Neural cell (in vitro differentiated cells): Measurements from ENCODE around the gene HACD2. TPM values are rescaled to one million over a fixed set of nuclear protein-coding genes. Genes with fewer than 3 reads are reported as not detected.
A peak's percentile ranks its signal among the peaks of the same experiment; 100 is the strongest.

Source experiments
- H2AFZ ChIP-seq: fragments of 200-600, 300-800 bp; sonication (generic), shearing (Covaris generic); 2 replicates; pipeline ENCODE4 v1.6.0; 2014; ENCODE audit warnings: low read depth, mild to moderate bottlenecking, antibody characterized with exemption, low read length, moderate library complexity
- H3F3A ChIP-seq: fragments of 200-600 bp; shearing (Covaris generic); 2 replicates; pipeline ENCODE4 v1.6.1; 2016; ENCODE audit warnings: mild to moderate bottlenecking, moderate library complexity, mixed read lengths, antibody characterized with exemption, low read length; ENCODE audit not compliant: insufficient read depth, poor library complexity, severe bottlenecking
- H3K27ac ChIP-seq: fragments of 200-600, 300-800 bp; sonication (generic), shearing (Covaris generic); 2 replicates; pipeline ENCODE4 v1.5.1; 2014; ENCODE audit warnings: mild to moderate bottlenecking, low read length, moderate library complexity
- H3K27me3 ChIP-seq: fragments of 300-800, 200-600 bp; sonication (generic), shearing (Covaris generic); 2 replicates; pipeline ENCODE4 v1.6.0; 2014; ENCODE audit warnings: mild to moderate bottlenecking, low read depth, low read length, moderate library complexity; ENCODE audit not compliant: insufficient read depth
- H3K36me3 ChIP-seq: fragments of 300-800, 200-600 bp; sonication (generic), shearing (Covaris generic); 2 replicates; pipeline ENCODE4 v1.5.1; 2014; ENCODE audit warnings: mild to moderate bottlenecking, antibody characterized with exemption, low read length, moderate library complexity; ENCODE audit not compliant: insufficient read depth
- H3K4me2 ChIP-seq: fragments of 300-800, 200-600 bp; sonication (generic), shearing (Covaris generic); 2 replicates; pipeline ENCODE4 v1.6.0; 2014; ENCODE audit warnings: mild to moderate bottlenecking, low read length
- H3K4me3 ChIP-seq: fragments of 300-800, 200-600 bp; sonication (generic), shearing (Covaris generic); 2 replicates; pipeline ENCODE4 v1.5.1; 2014; ENCODE audit warnings: mild to moderate bottlenecking, low read length, moderate library complexity
- H3K79me2 ChIP-seq: fragments of 200-600 bp; shearing (Covaris generic); replicated peaks from 2 replicates; pipeline ENCODE4 v1.6.0; 2014; ENCODE audit warnings: mild to moderate bottlenecking, low read length, moderate library complexity; ENCODE audit not compliant: insufficient read depth
- H3K9ac ChIP-seq: fragments of 300-800, 200-600 bp; sonication (generic), shearing (Covaris generic); 2 replicates; pipeline ENCODE4 v1.6.1; 2016; ENCODE audit warnings: mild to moderate bottlenecking, low read length, mixed read lengths
- H3K9me2 ChIP-seq: fragments of 200-600 bp; shearing (Covaris generic); 2 replicates; pipeline ENCODE4 v1.6.1; 2016; ENCODE audit warnings: mild to moderate bottlenecking, low read length, mixed read lengths; ENCODE audit not compliant: insufficient read depth
- H3K9me3 ChIP-seq: fragments of 200-600, 300-800 bp; sonication (generic), shearing (Covaris generic); 2 replicates; pipeline ENCODE4 v1.6.1; 2016; ENCODE audit warnings: mild to moderate bottlenecking, mixed run types, low read length, moderate library complexity, mixed read lengths
- H4K20me1 ChIP-seq: fragments of 200-600 bp; shearing (Covaris generic); 2 replicates; pipeline ENCODE4 v1.6.1; 2016; ENCODE audit warnings: mild to moderate bottlenecking, mixed run types; ENCODE audit not compliant: insufficient read depth
- EP300 ChIP-seq: fragments of 450-650 bp; conservative IDR thresholded peaks from 2 replicates; pipeline ENCODE4 v1.6.1; 2014; ENCODE audit warnings: antibody characterized with exemption, mild to moderate bottlenecking, moderate library complexity; ENCODE audit not compliant: poor library complexity, severe bottlenecking
- EZH2 ChIP-seq: fragments of 200-600, 300-800 bp; shearing (Covaris generic), sonication (generic); IDR thresholded peaks from 2 replicates; pipeline ENCODE4 v1.6.1; 2014; ENCODE audit warnings: antibody characterized with exemption, low read length, borderline replicate concordance, mild to moderate bottlenecking; ENCODE audit not compliant: insufficient read depth, poor library complexity, severe bottlenecking
- MXI1 ChIP-seq: fragments of 450-650 bp; conservative IDR thresholded peaks from 2 replicates; pipeline ENCODE4 v1.6.1; 2014; ENCODE audit warnings: antibody characterized with exemption, mild to moderate bottlenecking; ENCODE audit not compliant: poor library complexity, severe bottlenecking
- POLR2AphosphoS5 ChIP-seq: IDR thresholded peaks from 2 replicates; pipeline ENCODE4 v1.6.1; 2012
- RAD21 ChIP-seq: fragments of 450-650 bp; conservative IDR thresholded peaks from 2 replicates; pipeline ENCODE4 v1.6.1; 2014; ENCODE audit warnings: antibody characterized with exemption, mild to moderate bottlenecking, moderate library complexity
- REST ChIP-seq: IDR thresholded peaks from 2 replicates; pipeline ENCODE4 v1.6.1; 2012; ENCODE audit warnings: borderline replicate concordance
- SMC3 ChIP-seq: fragments of 450-650 bp; conservative IDR thresholded peaks from 2 replicates; pipeline ENCODE4 v1.6.1; 2014; ENCODE audit warnings: antibody characterized with exemption, mild to moderate bottlenecking, moderate library complexity; ENCODE audit not compliant: poor library complexity
- TAF1 ChIP-seq: IDR thresholded peaks from 2 replicates; pipeline ENCODE4 v1.6.1; 2012; ENCODE audit warnings: low read depth
- polyA plus RNA-seq: library from polyadenylated mRNA; depleted of rRNA; stranded (reverse); fragments of >200 nt; gene quantifications from 2 replicates; pipeline ENCODE4 v1.2.3, GENCODE V29; 2014
- TF ChIP-seq, protein P1 (sequence below): fragments of 450-650 bp; IDR thresholded peaks from 2 replicates; pipeline ENCODE4 v1.5.1; 2014; ENCODE audit warnings: antibody characterized with exemption, mild to moderate bottlenecking, moderate library complexity; ENCODE audit not compliant: poor library complexity, severe bottlenecking

HACD2 gene
- polyA plus RNA-seq, 1 donor from 2014 or later = 28.0 TPM

DNA sequence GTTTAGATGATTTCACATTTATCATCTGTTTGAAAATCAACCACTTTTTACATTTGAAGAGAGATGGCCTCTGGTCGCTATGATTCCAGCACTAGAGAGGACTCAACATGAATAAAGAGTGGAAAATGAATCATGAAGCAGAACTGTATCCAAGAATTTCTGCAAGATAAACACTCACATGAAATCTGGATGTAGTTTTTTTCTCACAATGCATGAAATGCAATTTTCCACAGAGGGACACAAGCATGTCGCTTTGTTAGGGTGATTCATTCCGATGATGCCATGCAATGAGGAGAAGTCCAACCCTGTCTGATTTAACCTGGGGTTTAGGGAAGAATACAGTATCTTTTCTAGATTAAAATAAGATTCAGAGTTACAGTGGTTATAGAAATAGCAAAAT, 85.5 kb downstream of the HACD2 start:
- TF ChIP-seq RAD21 = no peak
- no peak for TF ChIP-seq SMC3
- Histone ChIP-seq H2AFZ (no peak overlapping the region), H3K27ac (no peak overlapping the region), H3K36me3 (no peaks in the 10 kb centered on the region), H3K9me2 (no peaks in the 10 kb centered on the region), H4K20me1 (no peaks in the 10 kb centered on the region), H3K4me3 (no peak overlapping the region), H3K27me3 (no peaks in the 10 kb centered on the region), H3K4me2 (no peak overlapping the region), H3K9ac (no peak overlapping the region), H3K79me2 (no peaks in the 10 kb centered on the region), H3F3A (no peaks in the 10 kb centered on the region), H3K9me3 (no peaks in the 10 kb centered on the region)

DNA sequence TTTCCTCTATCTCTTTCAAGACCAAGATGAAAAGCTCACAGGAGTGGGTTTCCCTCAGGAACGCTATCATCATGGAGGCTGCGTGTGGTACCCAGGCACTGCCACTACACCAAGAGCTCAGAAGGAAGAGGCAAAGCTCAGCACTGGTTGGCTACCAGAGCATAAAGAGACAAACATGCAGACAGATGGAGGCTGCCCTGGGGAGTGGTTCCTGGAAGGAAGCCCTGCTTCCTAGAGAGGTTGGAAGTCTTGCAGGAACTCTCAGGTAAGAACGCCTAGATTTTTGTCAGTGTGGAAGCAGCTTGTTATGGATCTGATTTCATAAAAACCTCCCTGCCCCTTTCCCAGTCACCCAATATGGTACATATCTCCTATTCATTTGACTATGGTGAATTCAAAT, 86.1 kb downstream of the HACD2 start:
- Histone ChIP-seq H3K36me3 (no peaks in the 10 kb centered on the region), H4K20me1 (no peaks in the 10 kb centered on the region), H3K9ac (no peak overlapping the region), H3K9me3 (no peaks in the 10 kb centered on the region), H3F3A (no peaks in the 10 kb centered on the region), H3K4me3 (no peak overlapping the region), H3K79me2 (no peaks in the 10 kb centered on the region), H2AFZ (no peak overlapping the region), H3K27me3 (no peaks in the 10 kb centered on the region), H3K27ac (no peak overlapping the region), H3K9me2 (no peaks in the 10 kb centered on the region), H3K4me2 (no peak overlapping the region)
- TF ChIP-seq EP300 = no peak
- no peak for TF ChIP-seq SMC3
- TF ChIP-seq TAF1 = no peak
- TF ChIP-seq RAD21 = no peak
- TF ChIP-seq, protein P1, sequence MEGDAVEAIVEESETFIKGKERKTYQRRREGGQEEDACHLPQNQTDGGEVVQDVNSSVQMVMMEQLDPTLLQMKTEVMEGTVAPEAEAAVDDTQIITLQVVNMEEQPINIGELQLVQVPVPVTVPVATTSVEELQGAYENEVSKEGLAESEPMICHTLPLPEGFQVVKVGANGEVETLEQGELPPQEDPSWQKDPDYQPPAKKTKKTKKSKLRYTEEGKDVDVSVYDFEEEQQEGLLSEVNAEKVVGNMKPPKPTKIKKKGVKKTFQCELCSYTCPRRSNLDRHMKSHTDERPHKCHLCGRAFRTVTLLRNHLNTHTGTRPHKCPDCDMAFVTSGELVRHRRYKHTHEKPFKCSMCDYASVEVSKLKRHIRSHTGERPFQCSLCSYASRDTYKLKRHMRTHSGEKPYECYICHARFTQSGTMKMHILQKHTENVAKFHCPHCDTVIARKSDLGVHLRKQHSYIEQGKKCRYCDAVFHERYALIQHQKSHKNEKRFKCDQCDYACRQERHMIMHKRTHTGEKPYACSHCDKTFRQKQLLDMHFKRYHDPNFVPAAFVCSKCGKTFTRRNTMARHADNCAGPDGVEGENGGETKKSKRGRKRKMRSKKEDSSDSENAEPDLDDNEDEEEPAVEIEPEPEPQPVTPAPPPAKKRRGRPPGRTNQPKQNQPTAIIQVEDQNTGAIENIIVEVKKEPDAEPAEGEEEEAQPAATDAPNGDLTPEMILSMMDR = no peak
- no peak for TF ChIP-seq MXI1
- no peak for TF ChIP-seq EZH2
- no peak for TF ChIP-seq POLR2AphosphoS5
- no peak for TF ChIP-seq REST

- Histone ChIP-seq H3K9me2 (no peaks in the 10 kb centered on the region), H3K9ac (no peak overlapping the region), H3K36me3 (no peaks in the 10 kb centered on the region)
Measured at GRCh38 chr3:123493912-123494311, 90.9 kb downstream of the HACD2 start.

More at GRCh38 chr3:123493912-123494311, 90.9 kb downstream of the HACD2 start:
- no peaks in the 10 kb centered on the region for H3K9me3 ChIP-seq
- peak overlapping the region; percentile 33 for H3K4me3 ChIP-seq
- H3K27ac ChIP-seq = no peak overlapping the region
- H3K4me2 ChIP-seq = no peak overlapping the region
- no peaks in the 10 kb centered on the region for H3K27me3 ChIP-seq
- TF ChIP-seq POLR2AphosphoS5 = peak; percentile 41
- no peak for TF ChIP-seq SMC3
- TF ChIP-seq TAF1 = no peak
- TF ChIP-seq, protein P1 = no peak
- TF ChIP-seq MXI1 = peak; percentile 62
- peak; percentile 61 for TF ChIP-seq EP300
- no peak for TF ChIP-seq RAD21
- peak; percentile 21 for TF ChIP-seq REST
- TF ChIP-seq EZH2 = no peak
- no peaks in the 10 kb centered on the region for H3F3A ChIP-seq
- no peak overlapping the region for H2AFZ ChIP-seq
- no peaks in the 10 kb centered on the region for H3K79me2 ChIP-seq
- no peaks in the 10 kb centered on the region for H4K20me1 ChIP-seq
